GM10847 (cell line): ENCODE results near the gene CBLN1.

Source experiments
- POLR2A ChIP-seq: IDR thresholded peaks from 2 replicates; pipeline ENCODE4 v1.6.1; 2011; ENCODE audit not compliant: insufficient read length; ENCODE audit errors: extremely low read depth

CBLN1 gene

DNA sequence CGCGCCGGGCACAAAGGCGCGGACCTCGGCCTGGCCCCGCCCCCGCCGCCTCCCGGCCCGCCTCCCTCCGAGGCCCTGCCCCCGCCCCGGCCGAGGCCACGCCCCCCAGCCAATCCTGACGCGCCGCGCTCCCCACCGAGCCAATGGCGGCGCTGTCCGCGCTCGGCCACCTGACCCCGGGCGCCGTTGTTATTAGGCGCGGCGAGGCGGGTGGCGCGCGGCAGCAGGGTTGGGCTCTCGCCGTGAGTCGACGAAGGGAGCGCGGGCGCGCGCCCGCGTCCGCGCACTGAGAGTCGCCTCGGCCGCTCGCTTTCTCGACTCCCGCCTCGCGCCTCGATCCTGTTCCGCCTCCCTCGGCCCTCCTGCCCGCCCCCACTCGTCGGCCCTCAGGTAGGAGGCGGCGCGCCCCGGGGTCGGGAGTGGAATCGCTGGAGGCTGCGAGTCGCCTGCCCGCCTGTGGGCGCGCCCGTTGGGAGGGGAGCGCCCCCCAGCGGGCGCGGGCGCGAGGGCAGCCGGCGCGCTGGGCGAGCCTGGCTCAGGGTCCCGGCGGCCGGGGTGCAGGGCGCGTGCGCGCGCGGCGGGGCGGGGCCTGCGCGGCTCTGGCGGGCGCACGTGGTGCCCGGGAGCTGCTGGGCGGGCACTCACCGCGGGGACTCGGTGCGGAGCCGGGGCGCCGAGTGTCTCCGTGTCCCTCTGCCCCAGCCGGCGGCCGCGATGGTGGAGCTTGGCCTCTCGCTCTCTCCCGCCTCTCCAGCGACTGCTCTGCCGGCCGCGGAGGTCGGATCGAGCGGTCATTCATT is 405 bp upstream of the CBLN1 start:
- no peak for TF ChIP-seq POLR2A

DNA sequence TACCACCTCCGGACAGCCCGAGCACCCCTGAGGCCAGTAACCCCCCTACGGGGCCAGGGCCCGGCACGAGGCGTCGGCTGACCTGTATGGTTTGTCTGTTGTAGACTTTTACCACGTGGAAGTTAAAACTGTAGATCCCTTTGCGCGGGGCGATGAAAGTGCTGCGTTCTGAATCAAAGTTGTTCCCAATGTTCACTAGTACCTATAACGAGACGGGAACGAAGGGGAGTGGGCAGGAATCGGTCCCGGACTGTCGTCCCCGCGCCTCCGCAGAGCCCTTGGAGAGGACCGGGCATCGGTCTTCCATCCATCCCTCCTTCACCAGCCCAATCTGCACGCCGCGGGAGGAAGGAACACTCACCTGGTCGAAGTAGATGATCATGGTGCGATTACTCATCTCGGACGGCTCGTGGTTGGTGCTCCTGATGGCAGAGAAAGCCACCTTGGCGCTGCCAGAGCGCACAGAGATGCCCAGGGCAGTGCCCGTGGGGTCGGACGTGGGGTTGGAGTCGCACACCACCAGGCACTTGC is 732 bp downstream of the CBLN1 start:
- TF ChIP-seq POLR2A: no peak

GRCh38 chr16:49280105-49280741 is 1.4 kb downstream of the CBLN1 start:
- TF ChIP-seq POLR2A: no peak

- no peak for TF ChIP-seq POLR2A
Measured at GRCh38 chr16:49278944-49279725, 2.5 kb downstream of the CBLN1 start.

GRCh38 chr16:49278567-49278827 is 3.1 kb downstream of the CBLN1 start:
- TF ChIP-seq POLR2A: no peak

GRCh38 chr16:49277766-49278566 is 3.7 kb downstream of the CBLN1 start:
- no peak for TF ChIP-seq POLR2A

GRCh38 chr16:49277386-49277742 is 4.3 kb downstream of the CBLN1 start:
- TF ChIP-seq POLR2A: no peak

DNA sequence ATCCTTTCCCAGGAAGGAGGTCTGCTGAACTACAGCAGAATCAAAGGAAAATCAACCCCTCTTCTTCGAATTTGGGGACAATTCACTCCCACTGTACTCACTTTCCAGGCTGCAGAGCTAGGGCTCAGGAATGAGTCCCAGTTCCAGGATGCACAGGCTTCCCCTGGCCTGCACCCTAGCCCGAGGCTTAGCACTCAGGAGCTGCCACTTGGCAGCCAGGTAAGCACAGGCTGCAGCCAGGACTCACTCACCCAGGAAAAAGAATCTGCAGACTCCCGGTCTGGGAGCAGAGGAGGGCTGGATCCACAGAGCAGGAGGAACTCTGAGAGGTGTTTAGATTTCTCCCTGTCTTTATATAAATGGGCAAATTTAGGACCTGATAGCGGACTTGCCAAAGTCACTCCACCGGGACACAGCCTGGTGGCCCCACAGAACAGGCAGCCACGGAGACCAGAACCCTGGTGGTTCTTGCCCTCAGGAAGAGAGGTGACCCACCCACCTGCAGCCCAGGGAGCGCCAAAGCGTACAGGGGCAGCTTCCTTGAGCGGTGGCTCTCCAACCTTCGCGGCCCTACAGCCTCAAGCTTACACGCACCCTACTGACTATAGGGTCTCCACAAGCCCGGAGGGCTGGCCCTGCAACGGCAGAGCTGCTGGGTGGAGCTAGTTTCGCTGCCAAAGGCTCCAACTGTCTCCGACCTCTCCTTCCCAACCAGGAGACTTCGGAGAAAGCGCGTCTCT is 4.8 kb downstream of the CBLN1 start:
- TF ChIP-seq POLR2A: no peak

DNA sequence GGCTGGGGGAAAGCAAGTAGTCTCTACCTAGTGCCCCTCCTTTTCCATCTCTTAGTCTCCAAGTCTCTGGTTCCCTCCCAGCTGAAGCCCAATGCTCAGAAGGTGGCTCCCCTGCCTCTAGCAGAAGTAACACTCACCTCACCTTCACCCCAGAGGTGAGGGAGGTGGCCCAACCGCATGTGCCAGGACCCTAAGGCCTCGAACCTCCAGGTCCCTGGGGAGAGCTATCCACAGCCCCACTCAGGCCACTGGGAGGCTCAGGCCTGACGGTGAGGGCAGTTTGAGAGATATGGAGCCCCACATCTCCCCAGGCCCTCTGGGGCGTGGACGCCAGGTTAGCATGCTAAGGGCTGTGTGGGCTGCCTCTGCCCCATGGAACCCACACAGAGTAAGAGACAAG is 5.8 kb downstream of the CBLN1 start:
- no peak for TF ChIP-seq POLR2A

DNA sequence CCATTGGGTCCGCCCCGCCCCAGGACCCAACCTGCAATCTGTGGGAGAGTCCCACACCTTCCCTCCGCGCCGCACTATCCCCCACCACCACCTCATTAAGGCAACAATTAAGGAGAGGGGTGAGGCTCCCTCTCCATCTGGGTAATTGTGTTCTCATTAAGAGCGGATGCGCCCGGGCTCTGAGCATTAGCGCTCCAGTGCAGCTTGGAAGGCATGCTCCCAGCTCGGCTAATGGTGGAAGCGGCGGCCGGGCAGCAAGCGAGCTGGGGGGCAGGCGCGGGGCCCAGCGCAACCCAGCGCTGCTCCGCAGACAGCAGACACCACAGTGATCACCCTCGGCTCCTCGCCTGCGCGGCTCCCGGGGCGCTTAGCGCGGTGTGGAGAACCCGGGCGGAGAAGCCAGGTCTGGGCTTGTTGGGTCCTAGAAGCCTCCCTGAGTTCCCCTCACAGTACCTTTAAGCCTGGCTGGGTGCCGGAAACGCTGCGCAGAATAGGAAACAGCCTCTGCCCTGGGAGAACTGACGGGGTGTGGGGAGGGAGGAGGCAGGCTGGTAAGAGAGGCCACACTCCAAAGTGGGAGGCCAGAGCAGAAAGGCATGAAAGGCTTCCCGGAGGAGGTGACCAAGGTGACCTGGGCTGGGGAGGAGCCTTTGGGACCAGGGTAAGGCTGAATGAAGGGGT is 6.4 kb downstream of the CBLN1 start:
- TF ChIP-seq POLR2A: no peak

DNA sequence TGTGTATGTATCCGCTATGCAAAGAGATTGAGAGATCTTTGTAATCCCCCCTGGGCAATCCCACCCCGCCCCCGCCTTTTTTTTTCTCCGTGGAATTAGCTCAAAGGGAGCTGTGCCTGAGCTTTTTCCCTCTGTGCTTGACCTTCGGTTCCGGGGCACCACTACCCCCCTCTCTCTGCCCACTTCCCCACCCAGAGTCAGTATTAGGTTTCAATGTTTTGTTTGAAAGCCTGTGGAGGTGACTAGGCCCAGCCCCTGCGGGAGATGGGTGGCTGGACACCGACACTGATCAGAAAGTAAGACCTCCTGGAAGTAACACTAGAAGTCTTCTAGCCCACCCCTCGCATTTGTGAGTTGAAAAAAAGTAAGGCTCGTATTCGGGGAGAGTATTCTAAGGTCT is 7.0 kb downstream of the CBLN1 start:
- no peak for TF ChIP-seq POLR2A

- TF ChIP-seq POLR2A: no peak
Measured at GRCh38 chr16:49273771-49274170, 7.9 kb downstream of the CBLN1 start.

DNA sequence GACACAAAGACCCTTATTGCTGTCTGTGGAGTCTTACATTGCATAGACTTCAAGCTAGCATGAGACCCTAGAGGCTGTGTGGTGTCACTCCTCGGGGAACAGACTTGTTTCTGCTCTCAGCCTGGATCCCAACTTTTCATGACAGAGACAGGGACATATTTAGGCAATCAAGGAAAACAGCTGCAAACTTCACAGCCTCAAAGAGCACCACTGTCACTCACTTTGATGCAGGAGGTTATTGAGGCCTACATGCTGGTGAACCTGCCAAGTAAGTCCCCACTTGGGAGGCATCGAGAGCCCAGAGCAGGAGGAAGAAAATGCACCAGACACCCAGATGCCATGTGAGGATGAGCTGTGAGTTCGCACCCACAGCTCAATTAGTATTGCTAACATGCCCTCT is 10.3 kb downstream of the CBLN1 start:
- no peak for TF ChIP-seq POLR2A

- no peak for TF ChIP-seq POLR2A
Measured at GRCh38 chr16:49269201-49269600, 12.4 kb downstream of the CBLN1 start.
